ENCODE measurements around the gene TTN.

GRCh38 chr2:178829299-178829960, 22.2 kb upstream of the TTN start:
- TF ChIP-seq CTCF (IDR thresholded peaks at IDR 0.05): no peak
- no peak for TF ChIP-seq EZH2 (IDR thresholded peaks at IDR 0.05; ENCODE audit: borderline replicate concordance, insufficient read depth, low read depth, low read length, poor library complexity, severe bottlenecking)

Measured in B cell (primary cell).